HG03354 (cell line): Measurements from ENCODE around the gene NR2C2.

Experiments used
- ATAC-seq: cut with Tn5 transposase; IDR thresholded peaks from one replicate; pipeline ENCODE4 v1.9.1; 2021; ENCODE audit warnings: mild to moderate bottlenecking; ENCODE audit not compliant: unreplicated experiment, poor library complexity, severe bottlenecking

NR2C2 gene

GRCh38 chr3:14920536-14920935 lies 26.8 kb upstream of the NR2C2 start:
- no peak for ATAC-seq

- ATAC-seq, result peak; percentile 92
These were observed 26.3 kb upstream of the NR2C2 start for GRCh38 chr3:14921034-14921616.

- ATAC-seq, result no peak
These were observed 25.3 kb upstream of the NR2C2 start for GRCh38 chr3:14921811-14922705.

GRCh38 chr3:14922863-14923262 lies 24.5 kb upstream of the NR2C2 start:
- ATAC-seq, result no peak

GRCh38 chr3:14923476-14923875 lies 23.9 kb upstream of the NR2C2 start:
- ATAC-seq, result no peak

- ATAC-seq, result no peak
These were observed 21.4 kb upstream of the NR2C2 start for GRCh38 chr3:14925729-14926591.

- ATAC-seq, result no peak
These were observed 20.8 kb upstream of the NR2C2 start for GRCh38 chr3:14926592-14926991.

GRCh38 chr3:14927308-14927707 lies 20.1 kb upstream of the NR2C2 start:
- no peak for ATAC-seq

GRCh38 chr3:14929310-14930074 lies 17.9 kb upstream of the NR2C2 start:
- no peak for ATAC-seq

GRCh38 chr3:14933820-14934425 lies 13.5 kb upstream of the NR2C2 start:
- ATAC-seq, result no peak

GRCh38 chr3:14935592-14936345 lies 11.6 kb upstream of the NR2C2 start:
- ATAC-seq, result no peak

GRCh38 chr3:14938954-14939353 lies 8.4 kb upstream of the NR2C2 start:
- ATAC-seq, result no peak

GRCh38 chr3:14941871-14942270 lies 5.5 kb upstream of the NR2C2 start:
- ATAC-seq, result no peak

GRCh38 chr3:14943042-14943441 lies 4.3 kb upstream of the NR2C2 start:
- ATAC-seq, result peak; percentile 42

- ATAC-seq, result no peak
These were observed 1.1 kb upstream of the NR2C2 start for GRCh38 chr3:14946236-14946635.

- ATAC-seq, result no peak
These were observed 664 bp upstream of the NR2C2 start for GRCh38 chr3:14946739-14947099.

- ATAC-seq, result peak; percentile 87
These were observed 664 bp downstream of the NR2C2 start for GRCh38 chr3:14947886-14948608.

- no peak for ATAC-seq
These were observed 1.2 kb downstream of the NR2C2 start for GRCh38 chr3:14948609-14949038.
